Thyroid gland (tissue), 4 donors: Measurements from ENCODE around the gene MAP1B.

ENCODE experiments used
- POLR2A ChIP-seq, 2 donors: fragments of 450-650 bp; IDR thresholded peaks; one replicate each; pipeline ENCODE4 v1.6.1; 2017; ENCODE audit warnings: antibody characterized with exemption in 2 of 2, mild to moderate bottlenecking in 2 of 2, moderate library complexity in 1 of 2
- TF ChIP-seq, protein P1 (sequence below), 6 experiments: fragments of 200-600 bp in 3 of 6; fragments of 450-650 bp in 3 of 6; sonication (generic) in 3 of 6; IDR thresholded peaks; one replicate each; pipeline ENCODE4 v1.5.1; 2016 to 2019; ENCODE audit warnings: antibody characterized with exemption in 6 of 6, mild to moderate bottlenecking in 2 of 6, inconsistent platforms in 1 of 6, moderate library complexity in 1 of 6

DNA sequence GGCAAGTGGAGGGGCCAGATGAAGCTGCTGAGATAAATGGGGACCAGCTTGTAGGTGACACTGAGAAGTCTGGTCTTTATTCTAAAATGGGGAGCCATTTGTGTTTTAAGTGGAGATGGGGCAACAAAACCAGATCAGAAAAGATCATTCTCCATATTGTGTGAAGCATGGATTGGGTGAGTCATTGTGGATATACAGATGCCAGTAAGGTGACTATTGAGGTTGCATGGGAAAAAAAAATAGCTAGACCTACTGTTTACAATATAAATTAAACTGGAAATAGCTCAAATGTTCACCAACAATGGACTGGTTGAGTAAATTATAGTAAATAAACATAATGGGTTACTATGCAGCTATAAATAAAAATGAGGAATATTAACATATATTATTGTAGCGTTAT, 5.4 kb upstream of the MAP1B start:
- TF ChIP-seq, protein P1, sequence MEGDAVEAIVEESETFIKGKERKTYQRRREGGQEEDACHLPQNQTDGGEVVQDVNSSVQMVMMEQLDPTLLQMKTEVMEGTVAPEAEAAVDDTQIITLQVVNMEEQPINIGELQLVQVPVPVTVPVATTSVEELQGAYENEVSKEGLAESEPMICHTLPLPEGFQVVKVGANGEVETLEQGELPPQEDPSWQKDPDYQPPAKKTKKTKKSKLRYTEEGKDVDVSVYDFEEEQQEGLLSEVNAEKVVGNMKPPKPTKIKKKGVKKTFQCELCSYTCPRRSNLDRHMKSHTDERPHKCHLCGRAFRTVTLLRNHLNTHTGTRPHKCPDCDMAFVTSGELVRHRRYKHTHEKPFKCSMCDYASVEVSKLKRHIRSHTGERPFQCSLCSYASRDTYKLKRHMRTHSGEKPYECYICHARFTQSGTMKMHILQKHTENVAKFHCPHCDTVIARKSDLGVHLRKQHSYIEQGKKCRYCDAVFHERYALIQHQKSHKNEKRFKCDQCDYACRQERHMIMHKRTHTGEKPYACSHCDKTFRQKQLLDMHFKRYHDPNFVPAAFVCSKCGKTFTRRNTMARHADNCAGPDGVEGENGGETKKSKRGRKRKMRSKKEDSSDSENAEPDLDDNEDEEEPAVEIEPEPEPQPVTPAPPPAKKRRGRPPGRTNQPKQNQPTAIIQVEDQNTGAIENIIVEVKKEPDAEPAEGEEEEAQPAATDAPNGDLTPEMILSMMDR (IDR thresholded peaks at IDR 0.05): no peak
- no peak for TF ChIP-seq POLR2A (IDR thresholded peaks at IDR 0.05)
